Muscle of leg (tissue), 11 donors: Measurements from ENCODE around the gene PGM1. TPM values are rescaled to one million over a fixed set of nuclear protein-coding genes. Genes with fewer than 3 reads are reported as not detected.
A peak's percentile ranks its signal among the peaks of the same experiment; 100 is the strongest.
"Not testable (repeated sequence)": the region's sequence is repeated elsewhere in the genome, so short reads cannot be mapped to it uniquely, and the experiment has no call there.

ENCODE experiments used
- DNase-seq: peaks from one replicate; pipeline ENCODE4 v3.0.0; 2013
- H3K27ac ChIP-seq: one replicate; pipeline ENCODE4 v1.5.1; 2013; ENCODE audit warnings: mild to moderate bottlenecking, low read length, control low read depth
- H3K27me3 ChIP-seq: one replicate; pipeline ENCODE4 v1.6.1; 2013; ENCODE audit warnings: low read length; ENCODE audit not compliant: control insufficient read depth, insufficient read depth
- H3K36me3 ChIP-seq: one replicate; pipeline ENCODE4 v1.6.1; 2013; ENCODE audit warnings: low read length; ENCODE audit not compliant: control insufficient read depth, insufficient read depth
- H3K4me1 ChIP-seq: one replicate; pipeline ENCODE4 v1.6.1; 2013; ENCODE audit warnings: low read length; ENCODE audit not compliant: control insufficient read depth, insufficient read depth
- H3K4me3 ChIP-seq: one replicate; pipeline ENCODE4 v1.5.1; 2013; ENCODE audit warnings: low read length, control low read depth
- H3K9me3 ChIP-seq: replicated peaks from 2 replicates; pipeline ENCODE4 v1.6.1; 2013; ENCODE audit warnings: low read depth, low read length; ENCODE audit not compliant: control insufficient read depth
- WGBS: methylation state at CpG from one replicate; pipeline ENCODE4 v1.1.5; 2013; ENCODE audit warnings: missing lambda C conversion rate; ENCODE audit not compliant: insufficient coverage; 5-methylcytosine and 5-hydroxymethylcytosine counted together
- polyA plus RNA-seq, 8 donors: library from polyadenylated mRNA; unstranded; fragments of 120-200 nt; gene quantifications; one replicate each; pipeline versions ENCODE4 v1.2.1 to v1.2.3, GENCODE V29; 2013; ENCODE audit warnings: inconsistent platforms in 1 of 8, low replicate concordance in 1 of 8; ENCODE audit not compliant: insufficient read length in 8 of 8, insufficient read depth in 1 of 8
- total RNA-seq: library from RNA; stranded (reverse); fragments of 120-200 nt; gene quantifications from one replicate; pipeline ENCODE4 v1.2.4, GENCODE V29; 2013

The PGM1 gene
- total and polyA plus RNA-seq, 9 donors = 49.7 to 68.5 (median 59.4) TPM

- no peaks in the 10 kb centered on the region for H3K9me3 ChIP-seq
- H3K4me1 ChIP-seq = no peaks in the 10 kb centered on the region
- WGBS = no CpG with 5 or more reads among the region's 4 CpGs
- DNase-seq = no peak
- no peak overlapping the region for H3K27ac ChIP-seq
- no peak overlapping the region for H3K4me3 ChIP-seq
- H3K27me3 ChIP-seq = no peaks in the 10 kb centered on the region
- no peaks in the 10 kb centered on the region for H3K36me3 ChIP-seq
Observed at GRCh38 chr1:63569068-63569467, 24.1 kb upstream of the PGM1 start.

DNA sequence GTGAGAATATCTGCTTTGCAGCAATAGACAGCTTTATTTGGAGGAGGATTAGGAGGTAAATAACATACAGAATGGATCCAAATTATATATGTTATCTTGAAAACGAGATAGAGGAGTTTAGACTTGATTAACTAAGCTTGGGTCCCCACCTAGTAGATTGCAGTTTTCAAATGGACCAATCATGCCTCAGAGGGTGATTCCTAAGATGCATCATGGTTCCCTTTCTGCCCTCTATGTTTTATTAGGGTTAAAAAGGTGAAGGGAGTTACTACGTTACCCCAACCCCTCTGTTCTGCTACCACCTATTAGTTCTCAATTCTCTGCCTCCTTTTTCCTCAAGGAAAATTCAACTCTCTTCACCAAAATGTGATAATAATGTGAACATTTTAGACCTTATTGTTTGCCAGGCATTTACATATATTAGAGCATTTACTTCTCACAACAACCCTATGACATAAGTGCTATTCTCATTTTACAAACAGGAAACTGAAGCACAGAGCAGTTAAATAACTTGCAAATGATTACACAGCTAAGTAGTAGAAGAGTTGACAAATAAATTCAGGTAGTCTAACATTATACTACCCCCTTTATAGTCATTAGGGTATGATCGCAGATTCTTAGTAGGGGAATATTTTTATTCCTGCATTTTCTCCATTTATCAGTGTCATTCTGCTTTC is 23.4 kb upstream of the PGM1 start:
- no peak overlapping the region for H3K27ac ChIP-seq
- DNase-seq = no peak
- no peak overlapping the region for H3K4me3 ChIP-seq
- no CpG with 5 or more reads among the region's 3 CpGs for WGBS
- H3K36me3 ChIP-seq = no peaks in the 10 kb centered on the region
- no peaks in the 10 kb centered on the region for H3K9me3 ChIP-seq
- no peaks in the 10 kb centered on the region for H3K27me3 ChIP-seq
- H3K4me1 ChIP-seq = no peaks in the 10 kb centered on the region

- not testable (repeated sequence) for H3K36me3 ChIP-seq, H3K27ac ChIP-seq, H3K9me3 ChIP-seq, DNase-seq, H3K4me3 ChIP-seq, H3K27me3 ChIP-seq, H3K4me1 ChIP-seq
- 100% methylated on average over 3 of the region's 8 CpGs for WGBS
Observed at GRCh38 chr1:63572686-63573085, 20.5 kb upstream of the PGM1 start.

DNA sequence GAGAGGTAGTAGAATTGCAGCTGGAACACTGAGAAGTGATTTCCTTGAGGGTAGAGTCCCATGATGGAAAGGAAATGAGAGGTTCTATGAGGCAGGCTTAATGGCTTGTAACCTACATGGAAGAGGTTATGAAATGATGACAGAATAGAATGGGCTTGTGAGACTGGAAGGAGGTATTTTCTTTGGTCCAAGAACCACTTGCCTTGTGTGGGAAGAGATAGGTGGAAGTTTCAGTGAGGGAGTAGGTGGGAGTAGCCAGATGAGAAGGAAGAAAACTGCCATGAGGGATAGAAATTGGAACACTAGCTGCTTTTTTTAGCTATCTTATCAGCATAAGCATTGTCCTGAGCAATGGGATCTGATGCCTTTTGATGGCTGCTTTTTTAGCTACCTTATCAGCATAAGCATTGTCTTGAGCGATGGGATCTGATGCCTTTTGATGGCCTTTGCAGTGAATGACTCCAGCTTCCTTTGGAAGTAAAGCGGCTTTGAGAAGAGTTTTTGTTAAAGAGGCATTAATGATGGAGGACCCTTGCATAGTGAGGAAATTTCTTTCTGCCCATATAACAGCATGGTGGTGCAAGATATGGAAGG is 18.9 kb upstream of the PGM1 start:
- not testable (repeated sequence) for H3K9me3 ChIP-seq, DNase-seq, H3K27ac ChIP-seq, H3K36me3 ChIP-seq, H3K27me3 ChIP-seq, H3K4me3 ChIP-seq, H3K4me1 ChIP-seq
- no CpG with 5 or more reads among the region's 2 CpGs for WGBS

DNA sequence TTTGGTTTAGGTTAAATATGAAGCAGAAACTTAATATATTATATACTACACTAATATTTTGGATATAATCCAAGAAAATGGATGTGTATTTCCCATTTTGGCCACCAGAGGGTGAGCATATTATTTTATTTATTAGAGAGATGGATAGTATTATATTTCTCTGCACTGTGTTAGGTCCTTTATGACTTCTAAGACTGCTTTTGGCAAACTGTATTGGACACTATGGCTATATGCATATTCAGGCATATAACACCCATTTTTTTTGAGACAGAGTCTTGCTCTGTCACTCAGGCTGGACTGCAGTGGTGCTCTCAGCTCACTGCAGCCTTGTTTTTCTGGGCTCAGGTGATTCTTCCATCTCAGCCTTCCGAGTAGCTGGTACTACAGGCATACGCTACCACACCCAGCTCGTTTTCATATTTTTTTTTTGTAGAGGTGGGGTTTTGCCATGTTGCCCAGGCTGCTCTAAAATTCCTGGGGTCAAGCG is 17.8 kb upstream of the PGM1 start:
- Histone ChIP-seq H3K36me3 (no peaks in the 10 kb centered on the region), H3K9me3 (no peaks in the 10 kb centered on the region), H3K27ac (no peak overlapping the region), H3K4me1 (no peaks in the 10 kb centered on the region), H3K27me3 (no peaks in the 10 kb centered on the region), H3K4me3 (no peak overlapping the region)
- DNase-seq = peak; percentile 52
- no CpG with 5 or more reads among the region's 4 CpGs for WGBS

GRCh38 chr1:63586326-63586725 is 6.9 kb upstream of the PGM1 start:
- not testable (repeated sequence) for H3K9me3 ChIP-seq, H3K27me3 ChIP-seq, DNase-seq, H3K4me3 ChIP-seq, H3K4me1 ChIP-seq, H3K36me3 ChIP-seq, H3K27ac ChIP-seq
- WGBS = no CpG with 5 or more reads among the region's 1 CpG

- Histone ChIP-seq H3K4me1 (peaks cover 12% of the 10 kb centered on the region), H3K4me3 (no peak overlapping the region), H3K27me3 (no peaks in the 10 kb centered on the region), H3K36me3 (no peaks in the 10 kb centered on the region), H3K9me3 (peaks cover 2% of the 10 kb centered on the region), H3K27ac (no peak overlapping the region)
- WGBS = no CpG with 5 or more reads among the region's 3 CpGs
- DNase-seq = peak; percentile 59
Observed at GRCh38 chr1:63590166-63590560, 3.0 kb upstream of the PGM1 start.

DNA sequence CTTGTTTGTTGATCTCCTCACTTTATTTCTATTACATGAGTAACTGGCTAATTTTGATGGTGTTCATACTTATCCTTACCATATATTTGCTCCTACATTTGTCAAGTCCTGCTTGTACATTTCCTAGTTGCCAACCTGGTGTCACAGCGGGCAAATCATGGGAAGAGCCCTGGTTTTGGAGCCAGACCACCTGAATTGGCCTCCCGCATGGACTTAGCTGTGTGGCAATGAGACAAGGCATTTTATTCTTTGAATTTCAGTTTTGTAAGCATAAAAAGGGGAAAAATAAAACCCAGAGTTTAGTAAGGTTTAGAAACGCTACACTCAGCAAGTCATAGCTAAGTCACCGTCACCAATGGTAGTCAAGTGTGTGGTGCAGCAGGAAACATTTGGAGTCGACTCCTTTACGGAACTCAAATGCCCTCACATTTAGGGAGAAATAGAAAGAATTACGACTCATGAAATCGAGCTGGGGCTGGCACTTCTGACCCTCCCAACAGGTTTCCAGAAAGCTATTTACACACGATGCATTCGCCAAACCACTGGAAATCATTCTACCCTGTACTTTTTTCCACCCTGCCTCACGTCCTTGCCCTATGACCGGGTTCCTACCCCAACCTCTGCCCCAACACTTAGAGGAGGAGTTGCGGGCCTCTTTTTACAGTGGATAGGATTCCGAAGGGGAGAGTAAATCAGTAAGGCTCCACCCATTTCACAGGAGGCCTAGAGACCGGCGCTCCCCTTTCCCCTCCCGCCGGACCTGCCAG is 492 bp upstream of the PGM1 start:
- no peak for DNase-seq
- peaks cover 12% of the 10 kb centered on the region for H3K4me1 ChIP-seq

DNA sequence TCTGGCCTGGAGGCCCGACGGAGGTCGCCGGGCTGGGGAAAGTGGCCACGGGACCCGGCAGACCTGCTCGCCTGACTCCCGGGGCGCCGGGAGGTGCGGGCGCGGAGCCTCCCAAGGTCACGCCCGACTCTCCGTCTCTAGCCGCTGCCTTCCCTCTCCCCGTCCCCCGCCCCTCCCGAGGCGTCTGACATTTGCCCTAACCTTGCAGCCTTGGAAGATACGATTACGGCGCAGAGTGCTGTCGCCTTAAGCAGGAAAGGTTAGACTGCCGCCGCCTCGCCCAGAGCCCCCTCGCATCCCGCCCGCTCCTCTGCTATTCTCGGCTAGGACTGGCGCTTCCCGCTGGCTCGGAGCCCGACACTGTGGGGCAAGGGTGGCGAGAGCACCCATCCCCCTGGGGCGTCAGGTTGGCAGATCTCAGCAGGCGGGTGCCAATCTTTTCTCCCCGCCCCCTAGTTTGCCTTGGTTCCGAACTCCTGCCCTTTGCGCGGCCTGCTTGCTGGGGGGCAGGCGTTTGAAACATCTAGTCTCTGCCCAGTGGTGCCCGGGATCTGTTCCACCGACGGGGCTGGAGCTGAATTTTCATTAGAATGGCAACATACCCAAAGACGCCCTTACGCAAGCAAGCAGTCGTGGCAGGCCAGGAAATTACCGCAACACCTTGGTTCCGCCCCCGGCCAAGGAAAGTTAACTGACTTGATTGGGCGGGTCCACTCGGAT is 835 bp downstream of the PGM1 start:
- peak; percentile 58 for DNase-seq
- no peaks in the 10 kb centered on the region for H3K36me3 ChIP-seq
- H3K4me3 ChIP-seq = peak overlapping the region; percentile 91
- H3K27ac ChIP-seq = peak overlapping the region; percentile 94
- WGBS = 5% methylated on average over 53 of the region's 55 CpGs
- no peaks in the 10 kb centered on the region for H3K9me3 ChIP-seq
- H3K4me1 ChIP-seq = peaks cover 12% of the 10 kb centered on the region
- H3K27me3 ChIP-seq = no peaks in the 10 kb centered on the region

More for the DNA sequence above, 492 bp upstream of the PGM1 start:
- 19% methylated on average over 9 of the region's 18 CpGs for WGBS
- H3K27me3 ChIP-seq = no peaks in the 10 kb centered on the region
- peak overlapping the region; percentile 94 for H3K27ac ChIP-seq
- no peaks in the 10 kb centered on the region for H3K36me3 ChIP-seq
- H3K4me3 ChIP-seq = peak overlapping the region; percentile 91
- H3K9me3 ChIP-seq = no peaks in the 10 kb centered on the region

GRCh38 chr1:63595435-63595834 is 2.2 kb downstream of the PGM1 start:
- no peak overlapping the region for H3K4me3 ChIP-seq
- no CpG with 5 or more reads among the region's 1 CpG for whole genome bisulfite sequencing
- H3K36me3 ChIP-seq = no peaks in the 10 kb centered on the region
- H3K4me1 ChIP-seq = peaks cover 12% of the 10 kb centered on the region
- no peak for DNase-seq
- no peaks in the 10 kb centered on the region for H3K9me3 ChIP-seq
- H3K27me3 ChIP-seq = no peaks in the 10 kb centered on the region
- H3K27ac ChIP-seq = no peak overlapping the region
